Skeletal muscle satellite cell (primary cell): ENCODE data around the gene TMEM17.

Experiments
- H3K27me3 ChIP-seq: 2 replicates; pipeline ENCODE4 v1.7.0; 2013; ENCODE audit warnings: low read length; ENCODE audit not compliant: control insufficient read depth, insufficient read depth
- H3K36me3 ChIP-seq: 2 replicates; pipeline ENCODE4 v1.7.0; 2013; ENCODE audit warnings: mild to moderate bottlenecking, control low read depth, low read length; ENCODE audit not compliant: insufficient read depth
- H3K4me1 ChIP-seq: 2 replicates; pipeline ENCODE4 v1.7.0; 2013; ENCODE audit warnings: low read length; ENCODE audit not compliant: control insufficient read depth, insufficient read depth
- H3K4me2 ChIP-seq: 2 replicates; pipeline ENCODE4 v1.7.0; 2013; ENCODE audit warnings: mild to moderate bottlenecking, low read length
- H3K4me3 ChIP-seq: 2 replicates; pipeline ENCODE4 v1.7.0; 2013; ENCODE audit warnings: low read length
- H3K9ac ChIP-seq: 2 replicates; pipeline ENCODE4 v1.7.0; 2013; ENCODE audit warnings: mild to moderate bottlenecking, low read depth, low read length, moderate library complexity
- H3K9me3 ChIP-seq: replicated peaks from 2 replicates; pipeline ENCODE4 v1.7.0; 2013; ENCODE audit warnings: mild to moderate bottlenecking, control low read depth, low read length

Gene TMEM17

GRCh38 chr2:62504657-62505056, 1.3 kb downstream of the TMEM17 start:
- no peaks in the 10 kb centered on the region for H3K9me3 ChIP-seq
- no peak overlapping the region for H3K4me3 ChIP-seq
- no peaks in the 10 kb centered on the region for H3K36me3 ChIP-seq
- H3K9ac ChIP-seq = no peak overlapping the region
- H3K4me2 ChIP-seq = no peak overlapping the region
- peaks cover 19% of the 10 kb centered on the region for H3K4me1 ChIP-seq
- H3K27me3 ChIP-seq = no peaks in the 10 kb centered on the region

GRCh38 chr2:62501794-62502500, 4.0 kb downstream of the TMEM17 start:
- Histone ChIP-seq H3K4me2 (no peak overlapping the region), H3K4me3 (no peak overlapping the region), H3K9me3 (no peaks in the 10 kb centered on the region), H3K9ac (no peak overlapping the region), H3K36me3 (no peaks in the 10 kb centered on the region), H3K4me1 (peaks cover 19% of the 10 kb centered on the region), H3K27me3 (no peaks in the 10 kb centered on the region)

- Histone ChIP-seq H3K9ac (no peak overlapping the region), H3K9me3 (no peaks in the 10 kb centered on the region), H3K36me3 (no peaks in the 10 kb centered on the region), H3K4me2 (no peak overlapping the region), H3K4me3 (no peak overlapping the region), H3K4me1 (peaks cover 13% of the 10 kb centered on the region), H3K27me3 (no peaks in the 10 kb centered on the region)
These were observed 4.9 kb downstream of the TMEM17 start for GRCh38 chr2:62501069-62501468.

GRCh38 chr2:62499430-62500060, 6.5 kb downstream of the TMEM17 start:
- Histone ChIP-seq H3K9me3 (no peaks in the 10 kb centered on the region), H3K4me2 (no peak overlapping the region), H3K9ac (no peak overlapping the region), H3K4me1 (peaks cover 9% of the 10 kb centered on the region), H3K4me3 (no peak overlapping the region), H3K36me3 (no peaks in the 10 kb centered on the region), H3K27me3 (no peaks in the 10 kb centered on the region)

GRCh38 chr2:62498739-62499138, 7.3 kb downstream of the TMEM17 start:
- Histone ChIP-seq H3K9ac (no peak overlapping the region), H3K9me3 (no peaks in the 10 kb centered on the region), H3K4me2 (no peak overlapping the region), H3K36me3 (no peaks in the 10 kb centered on the region), H3K4me1 (peaks cover 9% of the 10 kb centered on the region), H3K4me3 (no peak overlapping the region), H3K27me3 (no peaks in the 10 kb centered on the region)

GRCh38 chr2:62495761-62496160, 10.2 kb downstream of the TMEM17 start:
- Histone ChIP-seq H3K9ac (no peak overlapping the region), H3K4me2 (no peak overlapping the region), H3K4me1 (no peaks in the 10 kb centered on the region), H3K9me3 (no peaks in the 10 kb centered on the region), H3K27me3 (no peaks in the 10 kb centered on the region), H3K36me3 (no peaks in the 10 kb centered on the region), H3K4me3 (no peak overlapping the region)

- Histone ChIP-seq H3K4me1 (no peaks in the 10 kb centered on the region), H3K4me3 (no peak overlapping the region), H3K27me3 (no peaks in the 10 kb centered on the region), H3K4me2 (no peak overlapping the region), H3K9ac (no peak overlapping the region), H3K9me3 (no peaks in the 10 kb centered on the region), H3K36me3 (no peaks in the 10 kb centered on the region)
These were observed 13.9 kb downstream of the TMEM17 start for GRCh38 chr2:62492048-62492447.

GRCh38 chr2:62489702-62490101, 16.3 kb downstream of the TMEM17 start:
- Histone ChIP-seq H3K36me3 (no peaks in the 10 kb centered on the region), H3K4me3 (no peak overlapping the region), H3K27me3 (no peaks in the 10 kb centered on the region), H3K9me3 (no peaks in the 10 kb centered on the region), H3K4me2 (no peak overlapping the region), H3K9ac (no peak overlapping the region), H3K4me1 (no peaks in the 10 kb centered on the region)

GRCh38 chr2:62489162-62489561, 16.8 kb downstream of the TMEM17 start:
- Histone ChIP-seq H3K4me2 (no peak overlapping the region), H3K27me3 (no peaks in the 10 kb centered on the region), H3K36me3 (no peaks in the 10 kb centered on the region), H3K4me3 (no peak overlapping the region), H3K9me3 (no peaks in the 10 kb centered on the region), H3K9ac (no peak overlapping the region), H3K4me1 (no peaks in the 10 kb centered on the region)

- Histone ChIP-seq H3K36me3 (no peaks in the 10 kb centered on the region), H3K9ac (no peak overlapping the region), H3K9me3 (no peaks in the 10 kb centered on the region), H3K27me3 (no peaks in the 10 kb centered on the region), H3K4me3 (no peak overlapping the region), H3K4me2 (no peak overlapping the region), H3K4me1 (no peaks in the 10 kb centered on the region)
These were observed 19.6 kb downstream of the TMEM17 start for GRCh38 chr2:62486439-62486765.

- no peak overlapping the region for H3K4me3 ChIP-seq
- no peaks in the 10 kb centered on the region for H3K27me3 ChIP-seq
- H3K9ac ChIP-seq = no peak overlapping the region
- H3K9me3 ChIP-seq = no peaks in the 10 kb centered on the region
- no peak overlapping the region for H3K4me2 ChIP-seq
- no peaks in the 10 kb centered on the region for H3K4me1 ChIP-seq
- H3K36me3 ChIP-seq = no peaks in the 10 kb centered on the region
These were observed 20.1 kb downstream of the TMEM17 start for GRCh38 chr2:62485761-62486438.
